CD4-positive, alpha-beta T cell (primary cell): ENCODE measurements around the gene EXOC1L. TPM values are rescaled to one million over a fixed set of nuclear protein-coding genes. Genes with fewer than 3 reads are reported as not detected.

ENCODE experiments used
- ATAC-seq: fragments of 200-7000 bp; cut with Tn5 transposase; one replicate; pipeline ENCODE4 v1.10.0; 2022; ENCODE audit warnings: mild to moderate bottlenecking; ENCODE audit not compliant: poor library complexity
- CTCF ChIA-PET: fragments of 350-600 bp; sonication (Branson Sonifier 250); formaldehyde crosslinking; loops from one replicate; lab custom pipeline; 2021; ENCODE audit warnings: antibody characterized with exemption, inconsistent platforms; lab: Charles Lee
- POLR2A ChIA-PET: fragments of 350-600 bp; sonication (Branson Sonifier 250); formaldehyde crosslinking; loops from one replicate; lab custom pipeline; 2021; ENCODE audit warnings: antibody characterized with exemption, inconsistent platforms; lab: Charles Lee
- DNase-seq, 14 experiments: peaks; one replicate each; pipeline ENCODE4 v3.0.0-alpha.2; 2013 to 2020; ENCODE audit warnings: mixed read lengths in 2 of 14
- H3K27ac ChIP-seq, 2 donors: one replicate each; pipeline versions ENCODE4 v1.5.1 to v1.7.0; 2013; ENCODE audit warnings: low read length in 2 of 2, low read depth in 1 of 2, mild to moderate bottlenecking in 1 of 2
- H3K27me3 ChIP-seq, 2 experiments: 1 replicate in 1 of 2; 2 replicates in 1 of 2; pipeline versions ENCODE4 v1.6.1 to v1.7.0; 2013; ENCODE audit warnings: low read length in 2 of 2, control low read depth in 1 of 2, mild to moderate bottlenecking in 1 of 2, moderate library complexity in 1 of 2; ENCODE audit not compliant: insufficient read depth in 2 of 2, control insufficient read depth in 1 of 2
- H3K36me3 ChIP-seq: one replicate; pipeline ENCODE4 v1.6.1; 2013; ENCODE audit warnings: low read length, control low read depth; ENCODE audit not compliant: insufficient read depth
- H3K4me1 ChIP-seq: one replicate; pipeline ENCODE4 v1.6.1; 2013; ENCODE audit warnings: low read length, control low read depth; ENCODE audit not compliant: insufficient read depth
- H3K4me3 ChIP-seq: one replicate; pipeline ENCODE4 v1.5.1; 2013; ENCODE audit warnings: mild to moderate bottlenecking, low read length, moderate library complexity
- H3K9me3 ChIP-seq, 2 experiments: 1 replicate in 1 of 2; 2 replicates in 1 of 2; pipeline versions ENCODE4 v1.6.1 to v1.7.0; 2013; ENCODE audit warnings: low read length in 2 of 2, mild to moderate bottlenecking in 2 of 2, control low read depth in 1 of 2, moderate library complexity in 1 of 2; ENCODE audit not compliant: control insufficient read depth in 1 of 2, insufficient read depth in 1 of 2
- H3K27ac Mint-ChIP-seq: one replicate; pipeline ENCODE4 v1.8.0; 2020; ENCODE audit warnings: mixed read lengths
- H3K27me3 Mint-ChIP-seq: one replicate; pipeline ENCODE4 v1.8.0; 2021; ENCODE audit warnings: mixed read lengths
- H3K36me3 Mint-ChIP-seq: one replicate; pipeline ENCODE4 v1.8.0; 2021; ENCODE audit warnings: low read depth, mixed read lengths
- H3K4me1 Mint-ChIP-seq: one replicate; pipeline ENCODE4 v1.8.0; 2021; ENCODE audit warnings: low read depth, mixed read lengths
- H3K4me3 Mint-ChIP-seq: one replicate; pipeline ENCODE4 v1.8.0; 2020; ENCODE audit warnings: mild to moderate bottlenecking, mixed read lengths
- H3K9me3 Mint-ChIP-seq: one replicate; pipeline ENCODE4 v1.8.0; 2020; ENCODE audit warnings: mixed read lengths
- CTCF ChIP-seq: fragments of 200-600 bp; IDR thresholded peaks from one replicate; pipeline ENCODE4 v1.8.0; 2022; ENCODE audit warnings: antibody characterized with exemption, mild to moderate bottlenecking
- intact Hi-C, 2 experiments: fragments of 100-400 bp; cut with DNase I in 1 of 2; cut with micrococcal nuclease in 1 of 2; formaldehyde crosslinking; loops; one replicate each; pipeline versions ENCODE4 v1.15.1 to v1.9.0; 2023 to 2025; cut with DNase I, micrococcal nuclease
- total RNA-seq, 174 experiments: library from RNA in 2 of 174; stranded (reverse) in 2 of 174; gene quantifications; one replicate each; pipeline ENCODE4 v1.2.3 and lab custom pipeline; 2021 to 2026

The EXOC1L gene
- total RNA-seq, 2 experiments from 2014 or later = not detected

GRCh38 chr4:55826986-55827385 lies 7.4 kb downstream of the EXOC1L start:
- Mint-ChIP-seq H3K27me3 (peaks cover 51% of the 10 kb centered on the region), H3K27ac (no peak overlapping the region), H3K4me3 (no peak overlapping the region), H3K4me1 (no peaks in the 10 kb centered on the region), H3K36me3 (no peaks in the 10 kb centered on the region), H3K9me3 (no peaks in the 10 kb centered on the region)
- no peaks in the 10 kb centered on the region for H3K9me3 ChIP-seq
- no peak for TF ChIP-seq CTCF
- CTCF ChIA-PET = no interaction called here
- H3K27ac ChIP-seq = no peak overlapping the region
- intact Hi-C loops = no loop called here
- peaks cover 3 to 12% of the 10 kb centered on the region in 2 experiments for H3K27me3 ChIP-seq
- POLR2A ChIA-PET = no interaction called here
- H3K4me3 ChIP-seq = no peak overlapping the region
- H3K4me1 ChIP-seq = no peaks in the 10 kb centered on the region
- ATAC-seq (no peak), DNase-seq (no peak)
- H3K36me3 ChIP-seq = no peaks in the 10 kb centered on the region

- intact Hi-C loops = no loop called here
- Mint-ChIP-seq H3K27me3 (peaks cover 46% of the 10 kb centered on the region), H3K4me1 (no peaks in the 10 kb centered on the region), H3K27ac (no peak overlapping the region), H3K36me3 (no peaks in the 10 kb centered on the region), H3K9me3 (no peaks in the 10 kb centered on the region), H3K4me3 (no peak overlapping the region)
- no peak for TF ChIP-seq CTCF
- POLR2A ChIA-PET = no interaction called here
- H3K27ac ChIP-seq = no peak overlapping the region
- CTCF ChIA-PET = no interaction called here
- no peaks in the 10 kb centered on the region for H3K36me3 ChIP-seq
- H3K27me3 ChIP-seq = peaks cover 3 to 12% of the 10 kb centered on the region in 2 experiments
- no peak for ATAC-seq
- H3K4me1 ChIP-seq = no peaks in the 10 kb centered on the region
- H3K9me3 ChIP-seq = no peaks in the 10 kb centered on the region
- DNase-seq = no peak
- H3K4me3 ChIP-seq = no peak overlapping the region
These were observed 8.0 kb downstream of the EXOC1L start for GRCh38 chr4:55827582-55827981.

- intact Hi-C loops = no loop called here
- POLR2A ChIA-PET = no interaction called here
- no peak for TF ChIP-seq CTCF
- Histone ChIP-seq H3K27ac (no peak overlapping the region), H3K4me3 (no peak overlapping the region), H3K4me1 (no peaks in the 10 kb centered on the region), H3K27me3 (peaks cover 3 to 6% of the 10 kb centered on the region in 2 experiments), H3K9me3 (no peaks in the 10 kb centered on the region), H3K36me3 (no peaks in the 10 kb centered on the region)
- H3K27ac Mint-ChIP-seq = no peak overlapping the region
- no peak for ATAC-seq
- H3K4me3 Mint-ChIP-seq = no peak overlapping the region
- DNase-seq = no peak
- no peaks in the 10 kb centered on the region for H3K9me3 Mint-ChIP-seq
- no peaks in the 10 kb centered on the region for H3K4me1 Mint-ChIP-seq
- CTCF ChIA-PET = interaction anchor here (0.6 to 1.4 kb wide), 2 partner anchors 19 to 161 kb away, joined by 3 read pairs; no protein-coding TSS in a partner anchor
- H3K36me3 Mint-ChIP-seq = no peaks in the 10 kb centered on the region
- H3K27me3 Mint-ChIP-seq = peaks cover 54% of the 10 kb centered on the region
These were observed 10.5 kb downstream of the EXOC1L start for GRCh38 chr4:55830048-55830447.
